Colonic mucosa (tissue), 4 donors: ENCODE data around the gene OTULIN. TPM values are rescaled to one million over a fixed set of nuclear protein-coding genes. Genes with fewer than 3 reads are reported as not detected.

Experiments
- DNase-seq: peaks from one replicate; pipeline ENCODE4 v3.0.0-alpha.2; 2020
- H3K27ac ChIP-seq: fragments of 200-600 bp; one replicate; pipeline ENCODE4 v1.8.0; 2021
- H3K27me3 ChIP-seq: fragments of 200-600 bp; one replicate; pipeline ENCODE4 v1.8.0; 2021
- H3K36me3 ChIP-seq: fragments of 200-600 bp; one replicate; pipeline ENCODE4 v1.8.0; 2021
- H3K4me1 ChIP-seq: fragments of 200-600 bp; one replicate; pipeline ENCODE4 v1.8.0; 2021; ENCODE audit warnings: mild to moderate bottlenecking
- H3K4me3 ChIP-seq: fragments of 200-600 bp; one replicate; pipeline ENCODE4 v1.8.0; 2021
- H3K9ac ChIP-seq, 2 donors: one replicate each; pipeline ENCODE4 v1.7.0; 2013; ENCODE audit warnings: control low read depth in 2 of 2, low read depth in 2 of 2, low read length in 2 of 2
- H3K9me3 ChIP-seq: fragments of 200-600 bp; one replicate; pipeline ENCODE4 v1.8.0; 2021
- CTCF ChIP-seq: fragments of 200-600 bp; IDR thresholded peaks from one replicate; pipeline ENCODE4 v1.8.0; 2022; ENCODE audit warnings: antibody characterized with exemption, mild to moderate bottlenecking
- intact Hi-C: fragments of 100-400 bp; cut with DNase I; formaldehyde crosslinking; loops from one replicate; pipeline ENCODE4 v1.14.1; 2022
- total RNA-seq, 2 donors: library from RNA; stranded (reverse); fragmentation: NEBNext Ultra II Directional in 1 of 2; extraction: Animal tissue kit (Norgen Biotek cat#: 25700) in 1 of 2; gene quantifications; one replicate each; pipeline ENCODE4 v1.2.1, GENCODE V29; 2021
- donor health status: healthy.
- donor health status: DM: no; HTN: no; CAD: no.
- donor health status: DM: no; HTN: no; CAD: no.

OTULIN gene
- total RNA-seq, 2 donors from 2014 or later, result 28.8 to 32.9 TPM

DNA sequence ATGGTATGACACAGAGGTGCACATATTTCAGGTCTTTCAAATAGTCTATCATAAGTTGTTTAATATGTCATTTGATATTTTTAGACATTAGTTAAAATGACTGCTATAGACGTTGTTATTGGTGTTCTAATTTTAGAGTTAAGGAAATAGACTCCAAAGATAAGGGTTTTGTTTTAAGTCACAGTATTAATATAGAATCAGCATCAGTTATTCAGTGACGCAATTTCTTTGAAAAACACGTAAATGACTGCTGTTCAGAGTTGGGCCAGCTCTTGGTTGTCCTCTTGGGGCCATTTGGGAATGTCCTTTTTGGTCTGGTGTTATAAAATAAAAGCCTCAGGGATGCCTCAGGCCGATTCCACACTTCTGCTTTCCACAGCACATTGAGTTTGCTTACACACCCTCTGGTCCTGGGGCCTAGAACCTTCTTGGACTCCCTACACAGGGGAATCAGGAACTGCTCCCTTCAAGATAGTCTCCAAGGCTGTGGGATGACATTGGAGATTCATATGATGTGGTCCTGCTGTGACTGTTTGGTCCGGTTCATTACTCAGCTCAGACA, 14.3 kb downstream of the OTULIN start:
- intact Hi-C loops, result no loop called here
- H3K36me3 ChIP-seq, result peaks cover 7% of the 10 kb centered on the region
- H3K4me1 ChIP-seq, result peaks cover 3% of the 10 kb centered on the region
- no peak overlapping the region for H3K27ac ChIP-seq
- no peak overlapping the region for H3K4me3 ChIP-seq
- no peak for DNase-seq
- no peaks in the 10 kb centered on the region for H3K9me3 ChIP-seq
- no peak for TF ChIP-seq CTCF
- no peak overlapping the region for H3K9ac ChIP-seq
- H3K27me3 ChIP-seq, result no peaks in the 10 kb centered on the region

DNA sequence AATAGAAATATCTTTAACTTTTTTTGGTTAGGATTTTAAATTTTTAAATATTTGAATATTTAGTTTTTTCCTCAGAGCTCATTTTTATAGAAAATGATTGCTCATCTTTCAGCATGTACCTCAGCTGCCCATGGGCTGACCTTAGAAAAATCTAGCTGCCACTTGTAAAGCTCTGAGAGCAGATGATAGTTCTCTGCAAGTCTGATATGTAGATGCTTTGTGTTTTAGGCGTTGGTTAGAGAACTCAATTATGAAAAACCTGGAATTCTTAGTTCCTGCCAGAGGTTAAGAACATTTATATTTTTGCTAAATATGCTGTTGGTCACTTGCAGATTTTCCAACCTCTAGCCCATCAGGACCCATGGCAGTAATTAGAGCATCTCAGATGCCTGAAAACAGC, 15.1 kb downstream of the OTULIN start:
- no peak overlapping the region for H3K4me3 ChIP-seq
- intact Hi-C loops, result no loop called here
- DNase-seq, result no peak
- H3K27ac ChIP-seq, result no peak overlapping the region
- no peak for TF ChIP-seq CTCF
- H3K9ac ChIP-seq, result no peak overlapping the region
- H3K9me3 ChIP-seq, result no peaks in the 10 kb centered on the region
- no peaks in the 10 kb centered on the region for H3K27me3 ChIP-seq
- peaks cover 7% of the 10 kb centered on the region for H3K36me3 ChIP-seq
- peaks cover 3% of the 10 kb centered on the region for H3K4me1 ChIP-seq

DNA sequence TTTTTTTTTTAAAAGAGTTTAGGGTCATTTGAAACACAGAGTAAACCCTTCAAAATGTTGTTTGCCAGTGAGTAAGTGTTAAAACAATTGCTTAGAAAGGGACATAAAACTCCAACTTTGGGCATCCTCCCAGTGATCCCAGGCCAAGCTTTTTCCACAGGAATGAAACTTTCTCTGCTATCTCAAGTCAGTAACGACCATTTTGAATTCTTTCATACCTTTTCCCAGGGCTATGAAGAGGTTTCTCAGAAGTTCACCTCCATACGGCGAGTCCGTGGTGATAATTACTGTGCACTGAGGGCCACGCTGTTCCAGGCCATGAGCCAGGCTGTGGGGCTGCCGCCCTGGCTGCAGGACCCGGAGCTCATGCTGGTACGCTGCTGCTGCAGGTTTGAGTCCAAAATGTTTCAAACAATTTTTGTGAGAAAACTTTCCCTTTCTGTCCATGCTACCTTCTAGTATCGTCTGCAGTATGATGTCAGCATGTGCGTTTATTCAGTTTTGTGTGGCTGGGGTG, 16.8 kb downstream of the OTULIN start:
- Histone ChIP-seq H3K9ac (no peak overlapping the region), H3K27me3 (no peaks in the 10 kb centered on the region), H3K4me1 (peaks cover 2% of the 10 kb centered on the region), H3K9me3 (no peaks in the 10 kb centered on the region), H3K4me3 (no peak overlapping the region), H3K36me3 (peaks cover 7% of the 10 kb centered on the region), H3K27ac (no peak overlapping the region)
- intact Hi-C loops, result loop anchor here (10.0 kb wide), 1 partner anchor 334 kb away; no protein-coding TSS in a partner anchor
- no peak for DNase-seq
- TF ChIP-seq CTCF, result no peak

- no peak for DNase-seq
- H3K9me3 ChIP-seq, result no peaks in the 10 kb centered on the region
- no peak for TF ChIP-seq CTCF
- H3K4me3 ChIP-seq, result no peak overlapping the region
- H3K9ac ChIP-seq, result no peak overlapping the region
- H3K4me1 ChIP-seq, result no peaks in the 10 kb centered on the region
- H3K27me3 ChIP-seq, result no peaks in the 10 kb centered on the region
- H3K27ac ChIP-seq, result no peak overlapping the region
- intact Hi-C loops, result loop anchor here (10.0 kb wide), 1 partner anchor 331 kb away; no protein-coding TSS in a partner anchor
- H3K36me3 ChIP-seq, result peaks cover 11% of the 10 kb centered on the region
Observed at GRCh38 chr5:14683906-14684455, 19.5 kb downstream of the OTULIN start.

- H3K27ac ChIP-seq, result no peak overlapping the region
- H3K9ac ChIP-seq, result no peak overlapping the region
- no peak for TF ChIP-seq CTCF
- H3K4me3 ChIP-seq, result no peak overlapping the region
- H3K36me3 ChIP-seq, result peaks cover 15% of the 10 kb centered on the region
- H3K4me1 ChIP-seq, result no peaks in the 10 kb centered on the region
- no peaks in the 10 kb centered on the region for H3K9me3 ChIP-seq
- DNase-seq, result no peak
- H3K27me3 ChIP-seq, result no peaks in the 10 kb centered on the region
- intact Hi-C loops, result loop anchor here (5.0 to 10.0 kb wide), 2 partner anchors 43 to 330 kb away; no protein-coding TSS in a partner anchor
Observed at GRCh38 chr5:14684757-14685156, 20.2 kb downstream of the OTULIN start.
